SK-N-SH treated with all-trans-retinoic acid at 6 μM for 48 hours (cell line): ENCODE data around the gene AP3B1.

Source experiments
- ATAC-seq: fragments of 200-7000 bp; cut with Tn5 transposase; 3 replicates; pipeline ENCODE4 v1.9.1; 2020; ENCODE audit warnings: mild to moderate bottlenecking, moderate library complexity
- ARNTL ChIP-seq: fragments of 450-650 bp; formaldehyde crosslinking; IDR thresholded peaks from 2 replicates; pipeline ENCODE4 v1.5.0; 2020; ENCODE audit warnings: low read depth, mild to moderate bottlenecking, moderate library complexity, borderline replicate concordance
- BACH2 ChIP-seq: fragments of 250-450 bp; sonication (Bioruptor Pico); IDR thresholded peaks from 2 replicates; pipeline ENCODE4 v1.9.0; 2021; ENCODE audit warnings: mild to moderate bottlenecking, borderline replicate concordance
- ESRRG ChIP-seq: fragments of 250-450 bp; sonication (Bioruptor Pico); IDR thresholded peaks from 2 replicates; pipeline ENCODE4 v1.6.1; 2021; ENCODE audit warnings: mild to moderate bottlenecking
- GLIS3 ChIP-seq: fragments of 250-450 bp; sonication (Bioruptor Pico); IDR thresholded peaks from 2 replicates; pipeline ENCODE4 v1.5.0; 2020; ENCODE audit warnings: mild to moderate bottlenecking, moderate library complexity
- OSR1 ChIP-seq: fragments of 250-450 bp; sonication (Bioruptor Pico); IDR thresholded peaks from 2 replicates; pipeline ENCODE4 v1.8.0; 2022; ENCODE audit warnings: moderate library complexity, mild to moderate bottlenecking, inconsistent platforms
- PATZ1 ChIP-seq: fragments of 250-450 bp; sonication (Bioruptor Pico); IDR thresholded peaks from 2 replicates; pipeline ENCODE4 v1.8.0; 2020; ENCODE audit warnings: mild to moderate bottlenecking, moderate library complexity, borderline replicate concordance
- POU6F1 ChIP-seq: fragments of 250-450 bp; sonication (Bioruptor Pico); IDR thresholded peaks from 2 replicates; pipeline ENCODE4 v1.8.0; 2021; ENCODE audit warnings: low read depth, mild to moderate bottlenecking, moderate library complexity, borderline replicate concordance
- TCF4 ChIP-seq: fragments of 250-450 bp; sonication (Bioruptor Pico); IDR thresholded peaks from 2 replicates; pipeline ENCODE4 v1.8.0; 2021; ENCODE audit warnings: mild to moderate bottlenecking, moderate library complexity, borderline replicate concordance
- TOX ChIP-seq: fragments of 250-450 bp; sonication (Bioruptor Pico); IDR thresholded peaks from 2 replicates; pipeline ENCODE4 v1.8.0; 2021; ENCODE audit warnings: mild to moderate bottlenecking, moderate library complexity, borderline replicate concordance
- TSHZ2 ChIP-seq: fragments of 250-450 bp; sonication (Bioruptor Pico); IDR thresholded peaks from 2 replicates; pipeline ENCODE4 v1.5.0; 2020; ENCODE audit warnings: mild to moderate bottlenecking, moderate library complexity
- ZC3H10 ChIP-seq: fragments of 250-450 bp; sonication (Bioruptor Pico); IDR thresholded peaks from 2 replicates; pipeline ENCODE4 v1.5.1; 2021; ENCODE audit warnings: mild to moderate bottlenecking, moderate library complexity
- ZFP3 ChIP-seq: fragments of 250-450 bp; sonication (Bioruptor Pico); IDR thresholded peaks from 2 replicates; pipeline ENCODE4 v1.5.0; 2020; ENCODE audit warnings: mild to moderate bottlenecking, moderate library complexity
- ZNF8 ChIP-seq: fragments of 450-650 bp; formaldehyde crosslinking; IDR thresholded peaks from 2 replicates; pipeline ENCODE4 v1.5.0; 2020; ENCODE audit warnings: mild to moderate bottlenecking, moderate library complexity
- TF ChIP-seq, protein P1 (sequence below): fragments of 250-450 bp; sonication (Bioruptor Pico); IDR thresholded peaks from 2 replicates; pipeline ENCODE4 v1.5.1; 2020; ENCODE audit warnings: low read depth, mild to moderate bottlenecking, moderate library complexity
- TF ChIP-seq, protein P2 (sequence below): fragments of 250-450 bp; sonication (Bioruptor Pico); IDR thresholded peaks from 2 replicates; pipeline ENCODE4 v1.5.1; 2021; ENCODE audit warnings: mild to moderate bottlenecking, moderate library complexity

The AP3B1 gene

DNA sequence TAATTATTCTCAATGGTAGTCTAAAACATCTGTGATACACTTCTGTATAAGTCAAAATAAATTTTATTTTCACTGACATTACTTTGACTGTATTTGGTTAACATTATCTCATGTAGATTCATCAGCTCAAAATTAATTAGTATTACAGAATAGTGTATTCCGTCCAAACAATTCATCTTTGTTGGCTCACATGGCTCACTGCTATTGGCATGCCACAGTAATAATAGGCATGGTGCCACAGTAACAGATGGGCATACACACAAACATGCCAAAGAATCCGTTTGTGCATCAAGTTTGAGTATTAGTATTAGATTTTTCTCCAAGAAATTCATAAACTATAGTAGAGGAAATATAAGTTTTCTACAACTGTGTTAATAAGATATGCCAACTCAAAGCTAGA lies 14.2 kb downstream of the AP3B1 start:
- no peak for TF ChIP-seq BACH2
- TF ChIP-seq, protein P1, sequence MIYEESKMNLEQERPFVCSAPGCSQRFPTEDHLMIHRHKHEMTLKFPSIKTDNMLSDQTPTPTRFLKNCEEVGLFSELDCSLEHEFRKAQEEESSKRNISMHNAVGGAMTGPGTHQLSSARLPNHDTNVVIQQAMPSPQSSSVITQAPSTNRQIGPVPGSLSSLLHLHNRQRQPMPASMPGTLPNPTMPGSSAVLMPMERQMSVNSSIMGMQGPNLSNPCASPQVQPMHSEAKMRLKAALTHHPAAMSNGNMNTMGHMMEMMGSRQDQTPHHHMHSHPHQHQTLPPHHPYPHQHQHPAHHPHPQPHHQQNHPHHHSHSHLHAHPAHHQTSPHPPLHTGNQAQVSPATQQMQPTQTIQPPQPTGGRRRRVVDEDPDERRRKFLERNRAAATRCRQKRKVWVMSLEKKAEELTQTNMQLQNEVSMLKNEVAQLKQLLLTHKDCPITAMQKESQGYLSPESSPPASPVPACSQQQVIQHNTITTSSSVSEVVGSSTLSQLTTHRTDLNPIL (CRISPR knock-in tag): no peak
- TF ChIP-seq, protein P2, sequence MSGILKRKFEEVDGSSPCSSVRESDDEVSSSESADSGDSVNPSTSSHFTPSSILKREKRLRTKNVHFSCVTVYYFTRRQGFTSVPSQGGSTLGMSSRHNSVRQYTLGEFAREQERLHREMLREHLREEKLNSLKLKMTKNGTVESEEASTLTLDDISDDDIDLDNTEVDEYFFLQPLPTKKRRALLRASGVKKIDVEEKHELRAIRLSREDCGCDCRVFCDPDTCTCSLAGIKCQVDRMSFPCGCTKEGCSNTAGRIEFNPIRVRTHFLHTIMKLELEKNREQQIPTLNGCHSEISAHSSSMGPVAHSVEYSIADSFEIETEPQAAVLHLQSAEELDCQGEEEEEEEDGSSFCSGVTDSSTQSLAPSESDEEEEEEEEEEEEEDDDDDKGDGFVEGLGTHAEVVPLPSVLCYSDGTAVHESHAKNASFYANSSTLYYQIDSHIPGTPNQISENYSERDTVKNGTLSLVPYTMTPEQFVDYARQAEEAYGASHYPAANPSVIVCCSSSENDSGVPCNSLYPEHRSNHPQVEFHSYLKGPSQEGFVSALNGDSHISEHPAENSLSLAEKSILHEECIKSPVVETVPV (CRISPR knock-in tag): no peak
- TF ChIP-seq PATZ1: no peak
- ATAC-seq: no peak

DNA sequence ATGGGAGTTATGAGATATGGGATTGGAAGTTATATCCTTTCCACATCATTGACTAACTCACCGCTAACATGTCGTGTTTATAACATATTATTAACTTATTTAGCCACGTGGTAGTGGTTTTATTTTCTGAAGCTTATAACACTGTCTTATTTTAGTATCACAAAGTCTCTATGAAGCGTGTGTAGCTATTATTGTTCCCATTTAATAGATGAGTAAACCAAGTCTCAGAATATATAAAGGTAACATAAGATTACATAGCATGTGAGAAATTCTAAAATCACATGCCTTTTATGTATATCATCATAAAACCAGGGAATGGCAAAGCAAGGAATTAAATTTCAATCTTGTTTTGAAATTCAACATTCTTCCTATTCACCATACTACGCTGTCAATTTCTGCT lies 15.3 kb downstream of the AP3B1 start:
- ATAC-seq: no peak
- no peak for TF ChIP-seq TOX
- no peak for TF ChIP-seq TCF4 (CRISPR knock-in tag)
- TF ChIP-seq BACH2: no peak
- TF ChIP-seq TSHZ2 (CRISPR knock-in tag): no peak
- TF ChIP-seq GLIS3 (CRISPR knock-in tag): no peak
- TF ChIP-seq ZC3H10 (CRISPR knock-in tag): no peak
- no peak for TF ChIP-seq ESRRG (CRISPR knock-in tag)
- no peak for TF ChIP-seq POU6F1 (CRISPR knock-in tag)
- no peak for TF ChIP-seq ZFP3 (CRISPR knock-in tag)
- TF ChIP-seq PATZ1: no peak
- no peak for TF ChIP-seq ZNF8 (CRISPR knock-in tag)
- no peak for TF ChIP-seq OSR1 (CRISPR knock-in tag)
- TF ChIP-seq ARNTL (CRISPR knock-in tag): no peak
- TF ChIP-seq, protein P1 (CRISPR knock-in tag): no peak
- TF ChIP-seq, protein P2 (CRISPR knock-in tag): no peak
